ENCODE measurements around the gene ARHGAP6. TPM values are rescaled to one million over a fixed set of nuclear protein-coding genes. Genes with fewer than 3 reads are reported as not detected.

The ARHGAP6 gene
- total RNA-seq, 4 donors from 2014 or later = 2.7 to 9.1 (median 4.3) TPM

- intact Hi-C loops (cut with DNase I; ENCODE audit: low total_unique reads) = no loop called here
- TF ChIP-seq CTCF (IDR thresholded peaks at IDR 0.05) (no peak), POLR2A (IDR thresholded peaks at IDR 0.05) (no peak)
- no peak for DNase-seq (ENCODE audit: low spot score in 2 of 2)
- no peak overlapping the region for H3K4me3 ChIP-seq (ENCODE audit: low read depth, poor library complexity, severe bottlenecking)
- 82 to 94% methylated on average over 4 of the region's 4 CpGs for WGBS, 2 donors
Measured at GRCh38 chrX:11108253-11108941, 557.3 kb downstream of the ARHGAP6 start.

GRCh38 chrX:11105080-11105479, 560.6 kb downstream of the ARHGAP6 start:
- H3K4me3 ChIP-seq (ENCODE audit: low read depth, poor library complexity, severe bottlenecking) = no peak overlapping the region
- no peak for DNase-seq (ENCODE audit: low spot score in 2 of 2)
- intact Hi-C loops (cut with DNase I; ENCODE audit: low total_unique reads) = no loop called here
- WGBS, 2 donors = 60 to 62% methylated on average over 4 of the region's 4 CpGs
- no peak for TF ChIP-seq POLR2A (IDR thresholded peaks at IDR 0.05)
- no peak for TF ChIP-seq CTCF (IDR thresholded peaks at IDR 0.05)

GRCh38 chrX:11103751-11104150, 562.0 kb downstream of the ARHGAP6 start:
- WGBS, 2 donors = 73 to 81% methylated on average over 2 of the region's 2 CpGs
- TF ChIP-seq CTCF (IDR thresholded peaks at IDR 0.05) (no peak), POLR2A (IDR thresholded peaks at IDR 0.05) (no peak)
- DNase-seq (ENCODE audit: low spot score in 2 of 2) = no peak
- no peak overlapping the region for H3K4me3 ChIP-seq (ENCODE audit: low read depth, poor library complexity, severe bottlenecking)
- intact Hi-C loops (cut with DNase I; ENCODE audit: low total_unique reads) = no loop called here

GRCh38 chrX:11103006-11103405, 562.7 kb downstream of the ARHGAP6 start:
- DNase-seq (ENCODE audit: low spot score in 2 of 2) = no peak
- TF ChIP-seq CTCF (IDR thresholded peaks at IDR 0.05) (no peak), POLR2A (IDR thresholded peaks at IDR 0.05) (no peak)
- H3K4me3 ChIP-seq (ENCODE audit: low read depth, poor library complexity, severe bottlenecking) = no peak overlapping the region
- 88 to 94% methylated on average over 3 of the region's 3 CpGs for WGBS, 2 donors
- intact Hi-C loops (cut with DNase I; ENCODE audit: low total_unique reads) = no loop called here

- TF ChIP-seq POLR2A (IDR thresholded peaks at IDR 0.05) (no peak), CTCF (IDR thresholded peaks at IDR 0.05) (no peak)
- intact Hi-C loops (cut with DNase I; ENCODE audit: low total_unique reads) = no loop called here
- no peak for DNase-seq (ENCODE audit: low spot score in 2 of 2)
- 40 to 44% methylated on average over 10 of the region's 10 CpGs for WGBS, 2 donors
- no peak overlapping the region for H3K4me3 ChIP-seq (ENCODE audit: low read depth, poor library complexity, severe bottlenecking)
Measured at GRCh38 chrX:11100281-11101035, 565.3 kb downstream of the ARHGAP6 start.

Measured in lower leg skin (tissue), 4 donors.